ENCODE results near the gene CHURC1.

The CHURC1 gene

GRCh38 chr14:64956697-64957406, 42.6 kb downstream of the CHURC1 start:
- no peak for DNase-seq (ENCODE audit: low read depth, low spot score)

- DNase-seq (ENCODE audit: low read depth, low spot score), result no peak
Measured at GRCh38 chr14:64958201-64958600, 43.9 kb downstream of the CHURC1 start.

GRCh38 chr14:64958743-64959142, 44.5 kb downstream of the CHURC1 start:
- DNase-seq (ENCODE audit: low read depth, low spot score), result no peak

GRCh38 chr14:64960762-64961276, 46.6 kb downstream of the CHURC1 start:
- no peak for DNase-seq (ENCODE audit: low read depth, low spot score)

GRCh38 chr14:64963611-64964010, 49.4 kb downstream of the CHURC1 start:
- no peak for DNase-seq (ENCODE audit: low read depth, low spot score)

GRCh38 chr14:64965356-64966000, 51.2 kb downstream of the CHURC1 start:
- DNase-seq (ENCODE audit: low read depth, low spot score), result no peak

- no peak for DNase-seq (ENCODE audit: low read depth, low spot score)
Measured at GRCh38 chr14:64966976-64967375, 52.7 kb downstream of the CHURC1 start.

GRCh38 chr14:64968167-64968566, 53.9 kb downstream of the CHURC1 start:
- no peak for DNase-seq (ENCODE audit: low read depth, low spot score)

GRCh38 chr14:64968651-64969050, 54.4 kb downstream of the CHURC1 start:
- no peak for DNase-seq (ENCODE audit: low read depth, low spot score)

- no peak for DNase-seq (ENCODE audit: low read depth, low spot score)
Measured at GRCh38 chr14:64970041-64970440, 55.8 kb downstream of the CHURC1 start.

- no peak for DNase-seq (ENCODE audit: low read depth, low spot score)
Measured at GRCh38 chr14:64970776-64971477, 56.7 kb downstream of the CHURC1 start.

GRCh38 chr14:64971491-64971942, 57.3 kb downstream of the CHURC1 start:
- no peak for DNase-seq (ENCODE audit: low read depth, low spot score)

- DNase-seq (ENCODE audit: low read depth, low spot score), result no peak
Measured at GRCh38 chr14:64971943-64972791, 57.9 kb downstream of the CHURC1 start, which contains the start of gene RAB15. Gene RAB15 (minus strand): TSS chr14:64972336. CDS start chr14:64972076, 260 bp downstream.

- DNase-seq (ENCODE audit: low read depth, low spot score), result no peak
Measured at GRCh38 chr14:64973026-64973442, 58.8 kb downstream of the CHURC1 start.

- DNase-seq (ENCODE audit: low read depth, low spot score), result no peak
Measured at GRCh38 chr14:64973826-64974225, 59.6 kb downstream of the CHURC1 start.

GRCh38 chr14:64974563-64974962, 60.3 kb downstream of the CHURC1 start:
- no peak for DNase-seq (ENCODE audit: low read depth, low spot score)

- no peak for DNase-seq (ENCODE audit: low read depth, low spot score)
Measured at GRCh38 chr14:64979336-64980074, 65.2 kb downstream of the CHURC1 start.

- no peak for DNase-seq (ENCODE audit: low read depth, low spot score)
Measured at GRCh38 chr14:64983439-64984310, 69.4 kb downstream of the CHURC1 start.

Measured in activated naive CD8-positive, alpha-beta T cell treated with anti-CD3 and anti-CD28 coated beads, Interleukin-2, amount 50 U/mL, for 16 hours (primary cell).